ENCODE data around the gene TSHZ2.

- TF ChIP-seq CTCF (IDR thresholded peaks at IDR 0.05 in 2 of 3, conservative IDR thresholded peaks at IDR 0.05 in 1 of 3; ENCODE audit: borderline replicate concordance in 1 of 3, insufficient read depth in 1 of 3, low read depth in 2 of 3, low read length in 2 of 3) (no peak), POLR2A (IDR thresholded peaks at IDR 0.05; ENCODE audit: borderline replicate concordance, extremely low read depth, insufficient read depth, insufficient read length) (no peak)
These were observed 47.3 kb downstream of the TSHZ2 start for GRCh38 chr20:53019464-53019863.

Data from HCT116 (cell line).